Stimulated activated CD4-positive, alpha-beta T cell treated with anti-CD3 and anti-CD28 coated beads, Interleukin-12 subunit alpha, Interleukin-12 subunit beta, amount 100 ng/mL, for 4 hours (primary cell): Measurements from ENCODE around the gene GLIPR1L1.

Source experiments
- DNase-seq: peaks from one replicate; pipeline ENCODE4 v3.0.0-alpha.2; 2020

GLIPR1L1 gene

GRCh38 chr12:75354011-75354410 lies 19.5 kb downstream of the GLIPR1L1 start:
- no peak for DNase-seq

GRCh38 chr12:75360920-75361319 lies 26.4 kb downstream of the GLIPR1L1 start:
- no peak for DNase-seq

GRCh38 chr12:75361408-75361807 lies 26.9 kb downstream of the GLIPR1L1 start:
- no peak for DNase-seq

GRCh38 chr12:75364919-75365318 lies 30.4 kb downstream of the GLIPR1L1 start:
- no peak for DNase-seq

- DNase-seq: no peak
These were observed 32.2 kb downstream of the GLIPR1L1 start for GRCh38 chr12:75366629-75367028.

GRCh38 chr12:75374971-75375370 lies 40.5 kb downstream of the GLIPR1L1 start:
- no peak for DNase-seq

GRCh38 chr12:75378354-75378753 lies 43.9 kb downstream of the GLIPR1L1 start:
- no peak for DNase-seq

GRCh38 chr12:75389061-75389460 lies 54.6 kb downstream of the GLIPR1L1 start:
- DNase-seq: no peak

GRCh38 chr12:75389706-75390105 lies 55.2 kb downstream of the GLIPR1L1 start:
- DNase-seq: no peak

- DNase-seq: no peak
These were observed 55.9 kb downstream of the GLIPR1L1 start for GRCh38 chr12:75390156-75390898.

GRCh38 chr12:75390899-75391538 lies 56.5 kb downstream of the GLIPR1L1 start, which contains the start of gene GLIPR1L2:
Gene GLIPR1L2 (plus strand): TSS chr12:75391089. CDS start chr12:75391117, 28 bp downstream.
- DNase-seq: peak; percentile 86

- no peak for DNase-seq
These were observed 69.8 kb downstream of the GLIPR1L1 start for GRCh38 chr12:75404231-75404630.

- DNase-seq: no peak
These were observed 73.2 kb downstream of the GLIPR1L1 start for GRCh38 chr12:75407683-75408082.

GRCh38 chr12:75409830-75410229 lies 75.4 kb downstream of the GLIPR1L1 start:
- DNase-seq: no peak

- no peak for DNase-seq
These were observed 80.2 kb downstream of the GLIPR1L1 start for GRCh38 chr12:75414671-75415070.

GRCh38 chr12:75419841-75420240 lies 85.4 kb downstream of the GLIPR1L1 start:
- no peak for DNase-seq
